ENCODE measurements around the gene CBFB.

CBFB gene

GRCh38 chr16:67050796-67051195 lies 21.8 kb downstream of the CBFB start:
- no peak for DNase-seq

- no peak for DNase-seq
These were observed 23.4 kb downstream of the CBFB start for GRCh38 chr16:67052399-67052798.

- no peak for DNase-seq
These were observed 24.9 kb downstream of the CBFB start for GRCh38 chr16:67053767-67054334.

- DNase-seq = no peak
These were observed 26.0 kb downstream of the CBFB start for GRCh38 chr16:67054901-67055300.

- DNase-seq = no peak
These were observed 27.0 kb downstream of the CBFB start for GRCh38 chr16:67055712-67056487.

GRCh38 chr16:67063008-67063407 lies 34.1 kb downstream of the CBFB start:
- DNase-seq = no peak

- no peak for DNase-seq
These were observed 39.3 kb downstream of the CBFB start for GRCh38 chr16:67068212-67068753.

GRCh38 chr16:67071476-67072048 lies 42.6 kb downstream of the CBFB start:
- no peak for DNase-seq

- DNase-seq = no peak
These were observed 46.4 kb downstream of the CBFB start for GRCh38 chr16:67075331-67075730.

GRCh38 chr16:67077871-67078270 lies 48.9 kb downstream of the CBFB start:
- DNase-seq = no peak

- DNase-seq = no peak
These were observed 53.2 kb downstream of the CBFB start for GRCh38 chr16:67082100-67082499.

- DNase-seq = no peak
These were observed 53.9 kb downstream of the CBFB start for GRCh38 chr16:67082891-67083290.

GRCh38 chr16:67084345-67085028 lies 55.5 kb downstream of the CBFB start:
- DNase-seq = no peak

- DNase-seq = no peak
These were observed 57.9 kb downstream of the CBFB start for GRCh38 chr16:67086822-67087221.

- DNase-seq = no peak
These were observed 58.3 kb downstream of the CBFB start for GRCh38 chr16:67087291-67087690.

GRCh38 chr16:67087803-67088202 lies 58.9 kb downstream of the CBFB start:
- DNase-seq = no peak

- no peak for DNase-seq
These were observed 59.6 kb downstream of the CBFB start for GRCh38 chr16:67088551-67088950.

GRCh38 chr16:67089101-67089500 lies 60.2 kb downstream of the CBFB start:
- no peak for DNase-seq

GRCh38 chr16:67091906-67092566 lies 63.1 kb downstream of the CBFB start:
- no peak for DNase-seq

GRCh38 chr16:67093098-67093726 lies 64.3 kb downstream of the CBFB start:
- DNase-seq = no peak

- DNase-seq = no peak
These were observed 69.7 kb downstream of the CBFB start for GRCh38 chr16:67098599-67098998.

- DNase-seq = no peak
These were observed 71.8 kb downstream of the CBFB start for GRCh38 chr16:67100569-67101310.

All from NCI-H446 treated with DMSO at 0.1 percent for 48 hours (cell line).